ENCODE data around the gene ZWILCH. TPM values are rescaled to one million over a fixed set of nuclear protein-coding genes. Genes with fewer than 3 reads are reported as not detected.

Gene ZWILCH
- total and polyA plus RNA-seq, 9 of the 15 experiments (the other 6 are each of a cell fraction or from before 2014, with no cell fraction given) = 32.8 to 94.2 (median 52.1) TPM

DNA sequence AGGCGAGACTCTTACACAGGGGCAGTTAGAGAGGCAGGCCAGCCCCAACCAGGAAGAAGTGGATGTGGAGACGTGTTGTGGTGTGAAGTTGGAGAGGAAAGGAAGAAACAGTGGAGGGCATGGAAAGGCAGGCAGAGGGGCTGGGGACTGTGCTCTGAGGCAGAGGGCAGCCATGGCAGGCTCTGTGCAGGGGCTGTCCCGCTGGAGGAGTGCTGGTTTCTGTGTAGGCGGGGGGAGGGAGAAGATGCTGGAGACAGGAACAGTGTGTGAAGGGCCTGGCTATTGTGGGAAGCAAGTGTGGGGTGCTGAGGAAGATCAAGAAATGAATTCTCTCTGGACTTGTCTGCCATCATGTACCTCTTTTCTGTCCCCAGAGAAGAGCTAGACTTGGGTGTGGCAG, 28.6 kb upstream of the ZWILCH start (continued):
- TF ChIP-seq ZNF277 (CRISPR knock-in tag; IDR thresholded peaks at IDR 0.05; ENCODE audit: borderline replicate concordance) (no peak), MAFK (IDR thresholded peaks at IDR 0.05; ENCODE audit: low read length) (no peak), ATF1 (CRISPR knock-in tag; IDR thresholded peaks at IDR 0.05) (no peak), ATF1 (tag; IDR thresholded peaks at IDR 0.05) (no peak), ZBTB43 (CRISPR knock-in tag; IDR thresholded peaks at IDR 0.05) (no peak), ZNF134 (CRISPR knock-in tag; conservative IDR thresholded peaks at IDR 0.05) (no peak)
- TF ChIP-seq, protein P1, sequence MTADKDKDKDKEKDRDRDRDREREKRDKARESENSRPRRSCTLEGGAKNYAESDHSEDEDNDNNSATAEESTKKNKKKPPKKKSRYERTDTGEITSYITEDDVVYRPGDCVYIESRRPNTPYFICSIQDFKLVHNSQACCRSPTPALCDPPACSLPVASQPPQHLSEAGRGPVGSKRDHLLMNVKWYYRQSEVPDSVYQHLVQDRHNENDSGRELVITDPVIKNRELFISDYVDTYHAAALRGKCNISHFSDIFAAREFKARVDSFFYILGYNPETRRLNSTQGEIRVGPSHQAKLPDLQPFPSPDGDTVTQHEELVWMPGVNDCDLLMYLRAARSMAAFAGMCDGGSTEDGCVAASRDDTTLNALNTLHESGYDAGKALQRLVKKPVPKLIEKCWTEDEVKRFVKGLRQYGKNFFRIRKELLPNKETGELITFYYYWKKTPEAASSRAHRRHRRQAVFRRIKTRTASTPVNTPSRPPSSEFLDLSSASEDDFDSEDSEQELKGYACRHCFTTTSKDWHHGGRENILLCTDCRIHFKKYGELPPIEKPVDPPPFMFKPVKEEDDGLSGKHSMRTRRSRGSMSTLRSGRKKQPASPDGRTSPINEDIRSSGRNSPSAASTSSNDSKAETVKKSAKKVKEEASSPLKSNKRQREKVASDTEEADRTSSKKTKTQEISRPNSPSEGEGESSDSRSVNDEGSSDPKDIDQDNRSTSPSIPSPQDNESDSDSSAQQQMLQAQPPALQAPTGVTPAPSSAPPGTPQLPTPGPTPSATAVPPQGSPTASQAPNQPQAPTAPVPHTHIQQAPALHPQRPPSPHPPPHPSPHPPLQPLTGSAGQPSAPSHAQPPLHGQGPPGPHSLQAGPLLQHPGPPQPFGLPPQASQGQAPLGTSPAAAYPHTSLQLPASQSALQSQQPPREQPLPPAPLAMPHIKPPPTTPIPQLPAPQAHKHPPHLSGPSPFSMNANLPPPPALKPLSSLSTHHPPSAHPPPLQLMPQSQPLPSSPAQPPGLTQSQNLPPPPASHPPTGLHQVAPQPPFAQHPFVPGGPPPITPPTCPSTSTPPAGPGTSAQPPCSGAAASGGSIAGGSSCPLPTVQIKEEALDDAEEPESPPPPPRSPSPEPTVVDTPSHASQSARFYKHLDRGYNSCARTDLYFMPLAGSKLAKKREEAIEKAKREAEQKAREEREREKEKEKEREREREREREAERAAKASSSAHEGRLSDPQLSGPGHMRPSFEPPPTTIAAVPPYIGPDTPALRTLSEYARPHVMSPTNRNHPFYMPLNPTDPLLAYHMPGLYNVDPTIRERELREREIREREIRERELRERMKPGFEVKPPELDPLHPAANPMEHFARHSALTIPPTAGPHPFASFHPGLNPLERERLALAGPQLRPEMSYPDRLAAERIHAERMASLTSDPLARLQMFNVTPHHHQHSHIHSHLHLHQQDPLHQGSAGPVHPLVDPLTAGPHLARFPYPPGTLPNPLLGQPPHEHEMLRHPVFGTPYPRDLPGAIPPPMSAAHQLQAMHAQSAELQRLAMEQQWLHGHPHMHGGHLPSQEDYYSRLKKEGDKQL (CRISPR knock-in tag; IDR thresholded peaks at IDR 0.05; ENCODE audit: borderline replicate concordance) = no peak
